AG09309 (cell line): ENCODE measurements around the gene CYP26C1.
A peak's percentile ranks its signal among the peaks of the same experiment; 100 is the strongest.

Experiments
- DNase-seq: peaks from one replicate; pipeline ENCODE4 v3.0.0-alpha.2; 2010; ENCODE audit warnings: low read depth
- H3K4me3 ChIP-seq: 2 replicates; pipeline ENCODE4 v1.5.1; 2011; ENCODE audit warnings: mild to moderate bottlenecking, low read depth, low read length, moderate library complexity; ENCODE audit not compliant: control insufficient read depth
- TF ChIP-seq, protein P1 (sequence below): IDR thresholded peaks from 2 replicates; pipeline ENCODE4 v1.5.1; 2011; ENCODE audit warnings: mild to moderate bottlenecking, low read depth, low read length, inconsistent platforms; ENCODE audit not compliant: insufficient read depth, control insufficient read depth; ENCODE audit errors: missing control alignments

Gene CYP26C1

DNA sequence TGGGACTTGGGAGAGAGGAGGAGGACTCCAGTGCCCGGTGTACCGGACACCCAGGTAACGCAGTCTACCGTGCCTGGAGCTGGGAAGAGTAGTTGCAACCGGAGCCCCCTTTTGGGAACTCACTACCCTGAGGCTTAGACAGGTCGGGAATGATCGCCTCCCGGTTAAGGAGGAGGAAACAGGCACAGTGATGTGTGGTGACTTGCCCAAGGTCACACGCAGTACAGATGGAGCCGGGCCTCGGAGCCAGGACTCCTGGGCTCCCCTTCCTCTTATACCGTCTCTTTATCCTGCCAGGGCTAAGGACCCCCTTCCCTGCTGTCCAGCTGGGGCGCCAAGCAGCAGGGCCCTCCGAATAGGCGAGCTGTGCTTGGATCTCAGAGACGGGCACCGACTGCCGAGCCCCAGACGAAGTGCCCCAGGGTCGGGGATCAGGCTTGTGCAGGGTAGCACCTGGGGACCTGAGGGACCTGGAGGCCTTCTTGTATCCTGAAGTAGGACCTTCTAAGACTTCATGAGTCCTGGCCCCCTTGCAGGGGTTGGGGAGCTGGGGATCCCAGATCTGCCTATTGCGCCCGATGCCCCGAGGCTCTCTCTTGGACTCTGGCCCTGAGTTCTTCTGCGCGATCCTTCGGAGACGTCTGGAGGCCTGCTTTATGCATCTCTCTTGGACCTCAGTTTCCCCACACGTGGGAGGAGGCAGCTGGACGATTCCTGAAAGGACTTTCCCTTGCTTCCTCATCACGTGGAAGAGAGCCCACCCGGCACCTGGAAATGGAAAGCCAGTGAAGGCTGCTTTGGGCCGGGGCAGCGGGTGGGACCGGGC, 12.3 kb downstream of the CYP26C1 start:
- no peak overlapping the region for H3K4me3 ChIP-seq
- no peak for DNase-seq
- TF ChIP-seq, protein P1, sequence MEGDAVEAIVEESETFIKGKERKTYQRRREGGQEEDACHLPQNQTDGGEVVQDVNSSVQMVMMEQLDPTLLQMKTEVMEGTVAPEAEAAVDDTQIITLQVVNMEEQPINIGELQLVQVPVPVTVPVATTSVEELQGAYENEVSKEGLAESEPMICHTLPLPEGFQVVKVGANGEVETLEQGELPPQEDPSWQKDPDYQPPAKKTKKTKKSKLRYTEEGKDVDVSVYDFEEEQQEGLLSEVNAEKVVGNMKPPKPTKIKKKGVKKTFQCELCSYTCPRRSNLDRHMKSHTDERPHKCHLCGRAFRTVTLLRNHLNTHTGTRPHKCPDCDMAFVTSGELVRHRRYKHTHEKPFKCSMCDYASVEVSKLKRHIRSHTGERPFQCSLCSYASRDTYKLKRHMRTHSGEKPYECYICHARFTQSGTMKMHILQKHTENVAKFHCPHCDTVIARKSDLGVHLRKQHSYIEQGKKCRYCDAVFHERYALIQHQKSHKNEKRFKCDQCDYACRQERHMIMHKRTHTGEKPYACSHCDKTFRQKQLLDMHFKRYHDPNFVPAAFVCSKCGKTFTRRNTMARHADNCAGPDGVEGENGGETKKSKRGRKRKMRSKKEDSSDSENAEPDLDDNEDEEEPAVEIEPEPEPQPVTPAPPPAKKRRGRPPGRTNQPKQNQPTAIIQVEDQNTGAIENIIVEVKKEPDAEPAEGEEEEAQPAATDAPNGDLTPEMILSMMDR: no peak

DNA sequence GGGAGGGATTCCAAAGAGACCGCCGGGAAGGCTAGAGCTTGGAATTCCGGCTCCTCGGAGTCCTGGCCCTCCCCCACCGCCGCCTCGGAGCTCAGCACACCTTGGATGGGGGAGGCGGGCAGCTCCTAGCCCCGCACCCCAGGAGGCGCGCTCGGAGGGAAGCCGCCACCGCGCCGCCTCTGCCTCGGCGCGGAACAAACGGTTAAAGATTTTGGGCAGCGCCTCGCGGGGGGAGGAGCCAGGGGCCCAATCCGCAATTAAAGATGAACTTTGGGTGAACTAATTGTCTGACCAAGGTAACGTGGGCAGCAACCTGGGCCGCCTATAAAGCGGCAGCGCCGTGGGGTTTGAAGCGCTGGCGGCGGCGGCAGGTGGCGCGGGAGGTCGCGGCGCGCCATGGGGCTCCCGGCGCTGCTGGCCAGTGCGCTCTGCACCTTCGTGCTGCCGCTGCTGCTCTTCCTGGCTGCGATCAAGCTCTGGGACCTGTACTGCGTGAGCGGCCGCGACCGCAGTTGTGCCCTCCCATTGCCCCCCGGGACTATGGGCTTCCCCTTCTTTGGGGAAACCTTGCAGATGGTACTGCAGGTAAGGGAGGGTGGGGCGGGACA, 13.0 kb downstream of the CYP26C1 start, which contains the start of gene CYP26A1:
TSS of gene CYP26A1 (plus strand) at position 355 of the 608 bp plus-strand sequence. CDS start at position 397, 42 bp downstream.
- TF ChIP-seq, protein P1: no peak
- H3K4me3 ChIP-seq: peak within 1 kb of the TSS; percentile 20
- DNase-seq: no peak

DNA sequence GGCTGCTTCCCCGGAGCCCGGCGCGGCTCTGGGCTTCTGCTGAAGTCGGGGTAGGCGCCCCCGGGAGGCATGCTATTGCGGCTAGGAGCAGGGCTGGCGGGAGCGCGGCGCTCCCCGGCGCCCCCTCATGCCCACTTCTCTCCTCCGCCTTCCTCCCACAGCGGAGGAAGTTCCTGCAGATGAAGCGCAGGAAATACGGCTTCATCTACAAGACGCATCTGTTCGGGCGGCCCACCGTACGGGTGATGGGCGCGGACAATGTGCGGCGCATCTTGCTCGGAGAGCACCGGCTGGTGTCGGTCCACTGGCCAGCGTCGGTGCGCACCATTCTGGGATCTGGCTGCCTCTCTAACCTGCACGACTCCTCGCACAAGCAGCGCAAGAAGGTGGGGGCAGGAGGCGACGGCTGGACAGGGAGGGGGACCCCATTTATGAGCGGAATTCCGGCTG, 13.6 kb downstream of the CYP26C1 start:
- DNase-seq: no peak
- H3K4me3 ChIP-seq: peak overlapping the region; percentile 20

DNA sequence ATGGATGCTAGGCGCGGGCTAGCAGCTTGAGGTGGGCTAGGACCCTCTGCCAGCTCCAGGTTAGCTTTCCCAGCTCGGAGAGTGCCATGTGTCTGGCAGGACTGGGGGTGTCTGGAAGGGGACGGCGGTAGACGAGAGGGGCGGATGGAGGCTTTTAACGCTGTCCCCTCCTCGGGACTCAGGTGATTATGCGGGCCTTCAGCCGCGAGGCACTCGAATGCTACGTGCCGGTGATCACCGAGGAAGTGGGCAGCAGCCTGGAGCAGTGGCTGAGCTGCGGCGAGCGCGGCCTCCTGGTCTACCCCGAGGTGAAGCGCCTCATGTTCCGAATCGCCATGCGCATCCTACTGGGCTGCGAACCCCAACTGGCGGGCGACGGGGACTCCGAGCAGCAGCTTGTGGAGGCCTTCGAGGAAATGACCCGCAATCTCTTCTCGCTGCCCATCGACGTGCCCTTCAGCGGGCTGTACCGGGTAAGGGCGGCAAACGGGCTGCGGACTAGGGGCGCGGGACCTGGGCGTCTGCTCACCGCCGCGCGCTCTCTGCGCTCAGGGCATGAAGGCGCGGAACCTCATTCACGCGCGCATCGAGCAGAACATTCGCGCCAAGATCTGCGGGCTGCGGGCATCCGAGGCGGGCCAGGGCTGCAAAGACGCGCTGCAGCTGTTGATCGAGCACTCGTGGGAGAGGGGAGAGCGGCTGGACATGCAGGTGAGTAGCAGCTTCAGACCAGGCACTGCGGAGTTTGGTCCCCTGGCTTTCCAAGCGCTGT, 14.2 kb downstream of the CYP26C1 start:
- TF ChIP-seq, protein P1: no peak
- DNase-seq: no peak
- no peak overlapping the region for H3K4me3 ChIP-seq

More for the DNA sequence above, 13.6 kb downstream of the CYP26C1 start:
- TF ChIP-seq, protein P1: peak; percentile 14

DNA sequence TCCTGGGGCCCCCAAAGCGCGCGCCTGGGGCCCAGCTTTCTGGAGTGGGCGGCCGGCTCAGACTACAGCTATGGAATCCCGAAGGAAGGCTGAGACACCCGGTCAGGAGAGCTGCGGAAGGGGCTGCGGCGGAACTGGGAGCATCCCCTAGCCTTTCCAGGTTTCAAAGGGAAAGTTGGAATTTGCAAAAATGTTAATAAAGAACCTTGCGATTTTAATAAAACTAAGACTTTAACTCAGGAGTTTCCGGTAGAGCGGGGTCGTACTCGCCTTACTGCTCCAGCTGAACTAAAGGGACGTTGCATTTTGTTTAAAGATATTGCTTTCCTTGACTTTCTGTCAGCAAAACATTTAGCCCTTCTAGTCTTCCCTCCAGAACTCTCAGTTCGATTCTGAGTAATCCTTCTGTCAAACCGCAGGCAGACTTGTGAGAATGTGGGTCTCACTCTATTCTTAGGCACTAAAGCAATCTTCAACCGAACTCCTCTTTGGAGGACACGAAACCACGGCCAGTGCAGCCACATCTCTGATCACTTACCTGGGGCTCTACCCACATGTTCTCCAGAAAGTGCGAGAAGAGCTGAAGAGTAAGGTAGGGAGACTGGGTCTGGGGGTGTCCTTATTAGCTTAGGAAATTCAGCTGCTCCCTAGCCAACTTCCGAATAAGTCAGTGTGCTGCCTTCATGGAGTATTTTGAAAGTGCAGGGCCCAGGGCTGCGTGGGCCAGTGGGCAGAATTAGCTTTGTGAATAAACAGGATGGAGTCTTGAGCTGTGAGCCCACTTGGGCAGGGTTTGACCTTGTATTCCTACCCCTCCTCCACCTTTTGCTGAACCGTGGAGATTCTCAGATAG, 15.0 kb downstream of the CYP26C1 start:
- no peak overlapping the region for H3K4me3 ChIP-seq
- TF ChIP-seq, protein P1: no peak
- DNase-seq: no peak
